Endothelial cell of umbilical vein (primary cell): ENCODE data around the gene ARHGAP10.

ENCODE experiments used
- EZH2 ChIP-seq: IDR thresholded peaks from 2 replicates; pipeline ENCODE4 v1.6.1; 2012; ENCODE audit warnings: borderline replicate concordance, low read depth, mild to moderate bottlenecking, moderate library complexity, low read length, inconsistent platforms; ENCODE audit not compliant: severe bottlenecking
- FOS ChIP-seq: IDR thresholded peaks from 2 replicates; pipeline ENCODE4 v1.6.1; 2011; ENCODE audit warnings: mild to moderate bottlenecking, low read length, moderate library complexity, borderline replicate concordance; ENCODE audit not compliant: insufficient read depth
- JUN ChIP-seq: IDR thresholded peaks from 2 replicates; pipeline ENCODE4 v1.6.1; 2011; ENCODE audit warnings: borderline replicate concordance, low read depth; ENCODE audit not compliant: insufficient read length, insufficient read depth
- MYC ChIP-seq: IDR thresholded peaks from one replicate; pipeline ENCODE4 v1.6.1; 2011; ENCODE audit warnings: mild to moderate bottlenecking, low read depth, low read length
- POLR2A ChIP-seq: IDR thresholded peaks from 2 replicates; pipeline ENCODE4 v1.6.1; 2012; ENCODE audit warnings: low read depth, mild to moderate bottlenecking, control low read depth, low read length
- TF ChIP-seq, protein P1 (sequence below), 2 donors: IDR thresholded peaks; 1 replicate in 1 of 2; 2 replicates in 1 of 2; pipeline ENCODE4 v1.5.1; 2011; ENCODE audit warnings: low read length in 2 of 2, mild to moderate bottlenecking in 2 of 2, moderate library complexity in 2 of 2, control low read depth in 1 of 2, inconsistent platforms in 1 of 2, low read depth in 1 of 2; ENCODE audit not compliant: insufficient read depth in 1 of 2; ENCODE audit errors: extremely low read depth in 1 of 2

- TF ChIP-seq JUN (no peak), MYC (no peak), POLR2A (no peak), EZH2 (no peak), FOS (no peak)
- TF ChIP-seq, protein P1, sequence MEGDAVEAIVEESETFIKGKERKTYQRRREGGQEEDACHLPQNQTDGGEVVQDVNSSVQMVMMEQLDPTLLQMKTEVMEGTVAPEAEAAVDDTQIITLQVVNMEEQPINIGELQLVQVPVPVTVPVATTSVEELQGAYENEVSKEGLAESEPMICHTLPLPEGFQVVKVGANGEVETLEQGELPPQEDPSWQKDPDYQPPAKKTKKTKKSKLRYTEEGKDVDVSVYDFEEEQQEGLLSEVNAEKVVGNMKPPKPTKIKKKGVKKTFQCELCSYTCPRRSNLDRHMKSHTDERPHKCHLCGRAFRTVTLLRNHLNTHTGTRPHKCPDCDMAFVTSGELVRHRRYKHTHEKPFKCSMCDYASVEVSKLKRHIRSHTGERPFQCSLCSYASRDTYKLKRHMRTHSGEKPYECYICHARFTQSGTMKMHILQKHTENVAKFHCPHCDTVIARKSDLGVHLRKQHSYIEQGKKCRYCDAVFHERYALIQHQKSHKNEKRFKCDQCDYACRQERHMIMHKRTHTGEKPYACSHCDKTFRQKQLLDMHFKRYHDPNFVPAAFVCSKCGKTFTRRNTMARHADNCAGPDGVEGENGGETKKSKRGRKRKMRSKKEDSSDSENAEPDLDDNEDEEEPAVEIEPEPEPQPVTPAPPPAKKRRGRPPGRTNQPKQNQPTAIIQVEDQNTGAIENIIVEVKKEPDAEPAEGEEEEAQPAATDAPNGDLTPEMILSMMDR (IDR thresholded peaks at IDR 0.05; ENCODE audit: extremely low read depth in 1 of 2, insufficient read depth in 1 of 2, low read depth in 1 of 2, low read length in 2 of 2), result no peak
Observed at GRCh38 chr4:147749811-147750321, 18.0 kb downstream of the ARHGAP10 start.
